ENCODE data around the gene NLRP2B.

DNA sequence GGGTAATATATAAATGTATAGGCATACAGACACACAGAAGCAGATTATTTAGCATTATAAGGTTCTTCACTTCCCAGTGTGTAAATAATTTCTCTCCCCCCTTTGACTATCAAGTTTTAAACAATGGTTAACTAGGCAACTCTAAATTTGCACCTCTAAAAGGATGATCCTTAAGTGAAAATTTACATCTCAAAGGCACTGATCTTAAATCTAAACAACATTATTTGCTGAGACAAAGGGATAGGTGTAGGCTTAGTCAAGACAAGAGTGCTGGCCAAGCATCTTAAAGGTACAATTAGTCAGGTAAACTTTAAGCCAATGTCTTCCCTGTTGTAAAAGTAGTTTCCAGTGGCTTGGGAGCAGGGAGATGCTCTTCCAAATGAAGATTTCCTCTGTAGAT is 33.0 kb downstream of the NLRP2B start:
- TF ChIP-seq, protein P1, sequence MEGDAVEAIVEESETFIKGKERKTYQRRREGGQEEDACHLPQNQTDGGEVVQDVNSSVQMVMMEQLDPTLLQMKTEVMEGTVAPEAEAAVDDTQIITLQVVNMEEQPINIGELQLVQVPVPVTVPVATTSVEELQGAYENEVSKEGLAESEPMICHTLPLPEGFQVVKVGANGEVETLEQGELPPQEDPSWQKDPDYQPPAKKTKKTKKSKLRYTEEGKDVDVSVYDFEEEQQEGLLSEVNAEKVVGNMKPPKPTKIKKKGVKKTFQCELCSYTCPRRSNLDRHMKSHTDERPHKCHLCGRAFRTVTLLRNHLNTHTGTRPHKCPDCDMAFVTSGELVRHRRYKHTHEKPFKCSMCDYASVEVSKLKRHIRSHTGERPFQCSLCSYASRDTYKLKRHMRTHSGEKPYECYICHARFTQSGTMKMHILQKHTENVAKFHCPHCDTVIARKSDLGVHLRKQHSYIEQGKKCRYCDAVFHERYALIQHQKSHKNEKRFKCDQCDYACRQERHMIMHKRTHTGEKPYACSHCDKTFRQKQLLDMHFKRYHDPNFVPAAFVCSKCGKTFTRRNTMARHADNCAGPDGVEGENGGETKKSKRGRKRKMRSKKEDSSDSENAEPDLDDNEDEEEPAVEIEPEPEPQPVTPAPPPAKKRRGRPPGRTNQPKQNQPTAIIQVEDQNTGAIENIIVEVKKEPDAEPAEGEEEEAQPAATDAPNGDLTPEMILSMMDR (conservative IDR thresholded peaks at IDR 0.05 in 1 of 2, IDR thresholded peaks at IDR 0.05 in 1 of 2; ENCODE audit: low read depth in 1 of 2, low read length in 2 of 2) = no peak
- TF ChIP-seq EZH2 (IDR thresholded peaks at IDR 0.05; ENCODE audit: low read length, missing control alignments) = no peak

All from fibroblast of lung (primary cell).